ENCODE measurements around the gene PAX3. TPM values are rescaled to one million over a fixed set of nuclear protein-coding genes. Genes with fewer than 3 reads are reported as not detected.
"Not testable (repeated sequence)": the region's sequence is repeated elsewhere in the genome, so short reads cannot be mapped to it uniquely, and the experiment has no call there.

Gene PAX3
- total RNA-seq, 1 experiment from 2014 or later, result not detected

- H3K27me3 ChIP-seq (ENCODE audit: control insufficient read depth, insufficient read depth, low read length), result no peaks in the 10 kb centered on the region
- no peak overlapping the region for H3K4me3 ChIP-seq (ENCODE audit: insufficient read depth, low read depth, low read length)
- no peaks in the 10 kb centered on the region for H3K36me3 ChIP-seq (replicated peaks; ENCODE audit: control insufficient read depth, insufficient read depth, low read length)
- no peak for DNase-seq
Measured at GRCh38 chr2:222159221-222159620, 139.6 kb downstream of the PAX3 start.

GRCh38 chr2:222155003-222155664 is 143.7 kb downstream of the PAX3 start:
- H3K4me3 ChIP-seq (ENCODE audit: insufficient read depth, low read depth, low read length), result peak overlapping the region; percentile 30
- H3K36me3 ChIP-seq (replicated peaks; ENCODE audit: control insufficient read depth, insufficient read depth, low read length); H3K27me3 ChIP-seq (ENCODE audit: control insufficient read depth, insufficient read depth, low read length); DNase-seq: not testable (repeated sequence)

Other genes with a start within 250 kb of the PAX3 start
- gene SGPP2, start 125.5 kb upstream of the PAX3 start, total RNA-seq (2014; rRNA removed; shearing (Covaris generic)), result not detected in 2 replicates